Neural progenitor cell (in vitro differentiated cells): Measurements from ENCODE around the gene REPS1. TPM values are rescaled to one million over a fixed set of nuclear protein-coding genes. Genes with fewer than 3 reads are reported as not detected.

Source experiments
- DNase-seq: peaks from one replicate; pipeline ENCODE4 v3.0.0-alpha.2; 2016; ENCODE audit warnings: low spot score
- H2AFZ ChIP-seq: fragments of 200-600 bp; sonication (generic); replicated peaks from 2 replicates; pipeline ENCODE4 v1.6.1; 2016; ENCODE audit warnings: antibody characterized with exemption
- H3F3A ChIP-seq: fragments of 200-600 bp; sonication (generic); 2 replicates; pipeline ENCODE4 v1.6.1; 2016; ENCODE audit warnings: antibody characterized with exemption, low read depth
- H3K27ac ChIP-seq: fragments of 200-600 bp; sonication (generic); 2 replicates; pipeline ENCODE4 v1.5.1; 2016; ENCODE audit warnings: mild to moderate bottlenecking
- H3K27me3 ChIP-seq: fragments of 200-600 bp; sonication (generic); 2 replicates; pipeline ENCODE4 v1.6.1; 2016; ENCODE audit warnings: mild to moderate bottlenecking, moderate library complexity
- H3K36me3 ChIP-seq: fragments of 200-600 bp; sonication (generic); 2 replicates; pipeline ENCODE4 v1.5.1; 2016
- H3K4me1 ChIP-seq: fragments of 200-600 bp; sonication (generic); 2 replicates; pipeline ENCODE4 v1.6.1; 2016; ENCODE audit warnings: mixed run types
- H3K4me2 ChIP-seq: fragments of 200-600 bp; sonication (generic); 2 replicates; pipeline ENCODE4 v1.6.1; 2016
- H3K4me3 ChIP-seq: fragments of 200-600 bp; sonication (generic); 2 replicates; pipeline ENCODE4 v1.5.1; 2016
- H3K79me2 ChIP-seq: fragments of 200-600 bp; sonication (generic); 2 replicates; pipeline ENCODE4 v1.6.1; 2016; ENCODE audit warnings: low read depth
- H3K9ac ChIP-seq: fragments of 200-600 bp; sonication (generic); 2 replicates; pipeline ENCODE4 v1.6.1; 2016
- H3K9me3 ChIP-seq: fragments of 200-600 bp; sonication (generic); 2 replicates; pipeline ENCODE4 v1.5.1; 2016; ENCODE audit warnings: low read depth
- H4K20me1 ChIP-seq: fragments of 200-600 bp; sonication (generic); 2 replicates; pipeline ENCODE4 v1.6.1; 2016; ENCODE audit warnings: low read depth
- H3K27ac Mint-ChIP-seq: 3 replicates; pipeline ENCODE4 v1.8.0; 2021; ENCODE audit warnings: mixed read lengths
- H3K27me3 Mint-ChIP-seq: 2 replicates; pipeline ENCODE4 v1.8.0; 2022; ENCODE audit warnings: low read depth, mild to moderate bottlenecking, inconsistent platforms, moderate library complexity, mixed read lengths; ENCODE audit not compliant: insufficient read depth
- H3K36me3 Mint-ChIP-seq: 3 replicates; pipeline ENCODE4 v1.8.0; 2021; ENCODE audit warnings: mixed read lengths
- H3K4me1 Mint-ChIP-seq: 3 replicates; pipeline ENCODE4 v1.8.0; 2021; ENCODE audit warnings: mixed read lengths
- H3K4me3 Mint-ChIP-seq: 3 replicates; pipeline ENCODE4 v1.8.0; 2021; ENCODE audit warnings: mild to moderate bottlenecking, moderate library complexity, mixed read lengths
- H3K9me3 Mint-ChIP-seq: 3 replicates; pipeline ENCODE4 v1.8.0; 2020; ENCODE audit warnings: mixed read lengths
- CTCF ChIP-seq: fragments of 200-600 bp; sonication (generic); IDR thresholded peaks from 2 replicates; pipeline ENCODE4 v1.5.1; 2017; ENCODE audit warnings: antibody characterized with exemption, mild to moderate bottlenecking
- EZH2 ChIP-seq: fragments of 200-600 bp; sonication (generic); IDR thresholded peaks from 2 replicates; pipeline ENCODE4 v1.6.1; 2017; ENCODE audit warnings: antibody characterized with exemption, mild to moderate bottlenecking, moderate library complexity
- EZH2phosphoT487 ChIP-seq: fragments of 200-600 bp; sonication (generic); IDR thresholded peaks from 2 replicates; pipeline ENCODE4 v1.6.1; 2017; ENCODE audit warnings: antibody characterized with exemption
- total RNA-seq: library from RNA; depleted of rRNA; stranded (reverse); fragments of >200 nt; gene quantifications from 2 replicates; pipeline ENCODE4 v1.2.3, GENCODE V29; 2015; ENCODE audit warnings: low replicate concordance

REPS1 gene
- total RNA-seq, 1 donor from 2014 or later = 97.5 TPM

GRCh38 chr6:138896104-138896756 lies 91.8 kb downstream of the REPS1 start:
- TF ChIP-seq CTCF (no peak), EZH2 (no peak), EZH2phosphoT487 (no peak)
- H3K27ac Mint-ChIP-seq = no peak overlapping the region

GRCh38 chr6:138891255-138891986 lies 96.6 kb downstream of the REPS1 start:
- H3K27me3 Mint-ChIP-seq = no peaks in the 10 kb centered on the region
- no peaks in the 10 kb centered on the region for H4K20me1 ChIP-seq
- H3K79me2 ChIP-seq = no peaks in the 10 kb centered on the region
- H3K36me3 Mint-ChIP-seq = peaks cover 3% of the 10 kb centered on the region
- no peak for DNase-seq
- H3K27me3 ChIP-seq = no peaks in the 10 kb centered on the region
- H3K4me3 ChIP-seq = no peak overlapping the region
- H2AFZ ChIP-seq = no peak overlapping the region
- no peaks in the 10 kb centered on the region for H3K9me3 ChIP-seq
- no peak overlapping the region for H3K9ac ChIP-seq
- no peak overlapping the region for H3K27ac Mint-ChIP-seq
- no peaks in the 10 kb centered on the region for H3K36me3 ChIP-seq
- H3K4me1 Mint-ChIP-seq = no peaks in the 10 kb centered on the region
- no peak overlapping the region for H3K4me3 Mint-ChIP-seq
- TF ChIP-seq EZH2 = no peak
- TF ChIP-seq CTCF = no peak
- TF ChIP-seq EZH2phosphoT487 = no peak
- H3K27ac ChIP-seq = no peak overlapping the region
- no peaks in the 10 kb centered on the region for H3K4me1 ChIP-seq
- no peaks in the 10 kb centered on the region for H3K9me3 Mint-ChIP-seq
- no peaks in the 10 kb centered on the region for H3F3A ChIP-seq
- H3K4me2 ChIP-seq = no peak overlapping the region

More at GRCh38 chr6:138896104-138896756, 91.8 kb downstream of the REPS1 start:
- DNase-seq = no peak
- no peaks in the 10 kb centered on the region for H3K9me3 ChIP-seq
- Mint-ChIP-seq H3K4me3 (no peak overlapping the region), H3K9me3 (no peaks in the 10 kb centered on the region), H3K27me3 (no peaks in the 10 kb centered on the region), H3K4me1 (no peaks in the 10 kb centered on the region), H3K36me3 (peaks cover 20% of the 10 kb centered on the region)
- no peak overlapping the region for H3K4me3 ChIP-seq
- no peaks in the 10 kb centered on the region for H3K27me3 ChIP-seq
- H4K20me1 ChIP-seq = no peaks in the 10 kb centered on the region
- no peaks in the 10 kb centered on the region for H3F3A ChIP-seq
- no peak overlapping the region for H3K9ac ChIP-seq
- H3K27ac ChIP-seq = no peak overlapping the region
- H3K4me1 ChIP-seq = no peaks in the 10 kb centered on the region
- no peak overlapping the region for H2AFZ ChIP-seq
- no peaks in the 10 kb centered on the region for H3K79me2 ChIP-seq
- H3K4me2 ChIP-seq = no peak overlapping the region
- H3K36me3 ChIP-seq = no peaks in the 10 kb centered on the region

- Histone ChIP-seq H2AFZ (no peak overlapping the region), H3K27me3 (no peaks in the 10 kb centered on the region), H3K4me2 (no peak overlapping the region), H4K20me1 (no peaks in the 10 kb centered on the region), H3K27ac (no peak overlapping the region), H3K79me2 (no peaks in the 10 kb centered on the region), H3K9ac (no peak overlapping the region), H3K9me3 (no peaks in the 10 kb centered on the region), H3K4me3 (no peak overlapping the region), H3F3A (peaks cover 5% of the 10 kb centered on the region), H3K36me3 (no peaks in the 10 kb centered on the region), H3K4me1 (peaks cover 8% of the 10 kb centered on the region)
- Mint-ChIP-seq H3K36me3 (peaks cover 5% of the 10 kb centered on the region), H3K27me3 (peaks cover 2% of the 10 kb centered on the region), H3K4me3 (no peak overlapping the region), H3K27ac (no peak overlapping the region), H3K4me1 (peaks cover 3% of the 10 kb centered on the region), H3K9me3 (peaks cover 2% of the 10 kb centered on the region)
- TF ChIP-seq CTCF (no peak), EZH2phosphoT487 (no peak), EZH2 (no peak)
- no peak for DNase-seq
Measured at GRCh38 chr6:138885156-138885819, 102.8 kb downstream of the REPS1 start.
